HCT116 (cell line): ENCODE results near the gene ASMTL. TPM values are rescaled to one million over a fixed set of nuclear protein-coding genes. Genes with fewer than 3 reads are reported as not detected.

ENCODE experiments used
- ATAC-seq: fragments of 200-7000 bp; cut with Tn5 transposase; 2 replicates; pipeline ENCODE4 v1.9.1; 2020; ENCODE audit warnings: mild to moderate bottlenecking, moderate library complexity
- BruUV-seq: library from RNA; stranded (reverse); fragments of 400-500 nt; replicated peaks from 2 replicates; lab custom pipeline; 2021; lab: Mats Ljungman, UMichigan
- CTCF ChIA-PET: fragments of 300-600 bp; sonication (Branson Sonifier 250); formaldehyde crosslinking; loops from one replicate; lab custom pipeline; 2021; ENCODE audit warnings: antibody characterized with exemption; lab: Charles Lee
- POLR2A ChIA-PET: fragments of 300-600, 350-600 bp; sonication (Branson Sonifier 250); formaldehyde crosslinking; loops from one replicate; lab custom pipeline; 2021; ENCODE audit warnings: antibody characterized with exemption; lab: Charles Lee
- RAD21 ChIA-PET, 2 experiments: fragments of 300-600 bp; sonication (Branson Sonifier 250); formaldehyde crosslinking; loops; one replicate each; lab custom pipeline; 2023; ENCODE audit warnings: low total read pairs in 2 of 2; ENCODE audit not compliant: uncharacterized antibody in 2 of 2, unreplicated experiment in 2 of 2, low non-redundant PET in 1 of 2; lab: Charles Lee
- DNase-seq: peaks from one replicate; pipeline ENCODE4 v3.0.0-alpha.2; 2010; ENCODE audit warnings: low read depth, low spot score
- H2AFZ ChIP-seq: fragments of 200-600 bp; shearing (Covaris generic), sonication (generic); 2 replicates; pipeline ENCODE4 v1.6.1; 2017; ENCODE audit warnings: low read depth, mixed run types, mixed read lengths, antibody characterized with exemption, low read length; ENCODE audit not compliant: poor library complexity, severe bottlenecking
- H3K27ac ChIP-seq: 2 replicates; pipeline ENCODE4 v1.5.1; 2012; ENCODE audit warnings: low read depth, low read length
- H3K27me3 ChIP-seq: fragments of 200-600 bp; sonication (generic); 2 replicates; pipeline ENCODE4 v1.6.1; 2016; ENCODE audit warnings: mixed run types, low read length, mixed read lengths; ENCODE audit not compliant: insufficient read depth
- H3K36me3 ChIP-seq, 2 experiments: fragments of 200-500 bp in 1 of 2; fragments of 200-600 bp in 1 of 2; sonication (Bioruptor generic) in 1 of 2; sonication (generic) in 1 of 2; 2 replicates each; pipeline versions ENCODE4 v1.5.1 to v1.6.1; 2014 to 2016; ENCODE audit warnings: low read length in 2 of 2, inconsistent platforms in 1 of 2, mixed read lengths in 1 of 2, mixed run types in 1 of 2; ENCODE audit not compliant: insufficient read depth in 2 of 2, control insufficient read depth in 1 of 2
- H3K4me1 ChIP-seq, 2 experiments: fragments of 200-600 bp in 1 of 2; sonication (generic) in 1 of 2; 2 replicates each; pipeline versions ENCODE4 v1.5.1 to v1.6.1; 2012 to 2017; ENCODE audit warnings: low read length in 2 of 2, inconsistent platforms in 1 of 2, mild to moderate bottlenecking in 1 of 2, mixed read lengths in 1 of 2, mixed run types in 1 of 2, moderate library complexity in 1 of 2; ENCODE audit not compliant: insufficient read depth in 2 of 2, control insufficient read depth in 1 of 2
- H3K4me2 ChIP-seq: fragments of 200-600 bp; sonication (generic); 2 replicates; pipeline ENCODE4 v1.6.1; 2017; ENCODE audit warnings: mixed run types, low read length, mixed read lengths
- H3K4me3 ChIP-seq, 2 experiments: fragments of 200-600 bp in 1 of 2; sonication (generic) in 1 of 2; replicated peaks in 1 of 2; 2 replicates each; pipeline ENCODE4 v1.5.1; 2011 to 2016; ENCODE audit warnings: low read length in 2 of 2, control low read depth in 1 of 2, low read depth in 1 of 2, mild to moderate bottlenecking in 1 of 2, mixed read lengths in 1 of 2, mixed run types in 1 of 2
- H3K79me2 ChIP-seq: fragments of 200-600 bp; sonication (generic); 2 replicates; pipeline ENCODE4 v1.6.1; 2017; ENCODE audit warnings: mild to moderate bottlenecking, mixed run types, low read length, moderate library complexity, mixed read lengths; ENCODE audit not compliant: insufficient read depth
- H3K9ac ChIP-seq: fragments of 200-600 bp; sonication (generic); 2 replicates; pipeline ENCODE4 v1.6.1; 2016; ENCODE audit warnings: low read length, mixed read lengths
- H3K9me2 ChIP-seq: fragments of 200-600 bp; sonication (generic), shearing (Covaris generic); 2 replicates; pipeline ENCODE4 v1.6.1; 2017; ENCODE audit warnings: mixed run types, mild to moderate bottlenecking, moderate library complexity; ENCODE audit not compliant: insufficient read depth
- H3K9me3 ChIP-seq, 2 experiments: fragments of 200-500 bp in 1 of 2; fragments of 200-600 bp in 1 of 2; sonication (Bioruptor generic) in 1 of 2; sonication (generic) in 1 of 2; 2 replicates each; pipeline ENCODE4 v1.6.1; 2014 to 2017; ENCODE audit warnings: low read length in 2 of 2, mixed read lengths in 2 of 2, inconsistent platforms in 1 of 2, low read depth in 1 of 2, mild to moderate bottlenecking in 1 of 2, mixed run types in 1 of 2, moderate library complexity in 1 of 2; ENCODE audit not compliant: control insufficient read depth in 1 of 2, insufficient read depth in 1 of 2
- H4K20me1 ChIP-seq: fragments of 200-600 bp; sonication (generic), shearing (Covaris generic); 2 replicates; pipeline ENCODE4 v1.6.1; 2017; ENCODE audit warnings: mixed run types, mild to moderate bottlenecking, moderate library complexity; ENCODE audit not compliant: insufficient read depth
- EGR1 ChIP-seq: IDR thresholded peaks from 2 replicates; pipeline ENCODE4 v1.6.1; 2012; ENCODE audit warnings: low read depth
- EZH2 ChIP-seq: fragments of 200-600 bp; sonication (generic); IDR thresholded peaks from 2 replicates; pipeline ENCODE4 v1.6.1; 2017; ENCODE audit warnings: antibody characterized with exemption, mixed run types
- SIN3A ChIP-seq: IDR thresholded peaks from 2 replicates; pipeline ENCODE4 v1.6.1; 2012; ENCODE audit warnings: low read depth
- SP1 ChIP-seq: IDR thresholded peaks from 2 replicates; pipeline ENCODE4 v1.6.1; 2012; ENCODE audit warnings: low read depth
- intact Hi-C: fragments of 100-400 bp; cut with micrococcal nuclease; formaldehyde crosslinking; loops from 2 replicates; pipeline ENCODE4 v1.10.0; 2022
- total RNA-seq: library from RNA; stranded (reverse); gene quantifications from one replicate; pipeline ENCODE4 v1.2.1, GENCODE V29; 2021; ENCODE audit not compliant: unreplicated experiment
- TF ChIP-seq, protein P1 (sequence below): IDR thresholded peaks from 2 replicates; pipeline ENCODE4 v1.6.1; 2012
- TF ChIP-seq, protein P2 (sequence below): IDR thresholded peaks from 2 replicates; pipeline ENCODE4 v1.6.1; 2012; ENCODE audit warnings: low read depth
- TF ChIP-seq, protein P3 (sequence below), 3 experiments: fragments of 200-600 bp in 1 of 3; sonication (generic) in 1 of 3; IDR thresholded peaks in 2 of 3; conservative IDR thresholded peaks in 1 of 3; 2 replicates each; pipeline ENCODE4 v1.5.1; 2012 to 2017; ENCODE audit warnings: low read depth in 2 of 3, low read length in 2 of 3, antibody characterized with exemption in 1 of 3, borderline replicate concordance in 1 of 3, control low read depth in 1 of 3, mild to moderate bottlenecking in 1 of 3, mixed read lengths in 1 of 3, mixed run types in 1 of 3, moderate library complexity in 1 of 3; ENCODE audit not compliant: insufficient read depth in 1 of 3
- TF ChIP-seq, protein P4 (sequence below): IDR thresholded peaks from 2 replicates; pipeline ENCODE4 v1.6.1; 2011; ENCODE audit warnings: mild to moderate bottlenecking, low read length, moderate library complexity; ENCODE audit not compliant: insufficient replicate concordance; ENCODE audit errors: extremely low read depth

Gene ASMTL
- total RNA-seq, 1 experiment from 2014 or later = 59.6 TPM

DNA sequence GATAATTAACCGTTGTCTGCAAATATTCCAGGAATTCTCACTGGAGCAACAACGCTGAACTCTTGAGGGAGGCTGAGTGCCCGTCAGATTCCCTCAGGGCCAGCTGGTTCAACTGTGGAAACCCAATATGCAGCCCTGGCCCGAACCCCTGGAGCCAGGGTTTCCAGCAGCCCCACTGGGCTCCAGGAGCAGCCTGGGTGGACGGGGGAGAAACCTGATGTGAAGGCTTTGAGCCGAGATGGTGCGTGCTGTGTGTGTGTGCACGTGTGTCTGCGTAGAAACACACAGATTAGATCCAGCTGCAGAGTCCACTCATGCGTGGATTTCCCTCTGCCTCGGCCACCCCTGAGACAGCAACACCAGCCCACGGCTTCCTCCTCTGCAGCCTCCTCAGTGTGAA lies 41.4 kb downstream of the ASMTL start:
- Histone ChIP-seq H3K9me2 (no peaks in the 10 kb centered on the region), H3K36me3 (peaks cover 2 to 18% of the 10 kb centered on the region in 2 experiments; a peak in 2 of 4 replicates), H3K9me3 (no peaks in the 10 kb centered on the region), H3K4me2 (no peak overlapping the region), H3K27ac (no peak overlapping the region), H3K79me2 (no peaks in the 10 kb centered on the region), H4K20me1 (no peaks in the 10 kb centered on the region), H3K27me3 (no peaks in the 10 kb centered on the region), H3K9ac (no peak overlapping the region), H3K4me1 (no peaks in the 10 kb centered on the region), H2AFZ (no peak overlapping the region), H3K4me3 (no peak overlapping the region)
- CTCF ChIA-PET = no interaction called here
- no peak for TF ChIP-seq EGR1
- TF ChIP-seq, protein P1, sequence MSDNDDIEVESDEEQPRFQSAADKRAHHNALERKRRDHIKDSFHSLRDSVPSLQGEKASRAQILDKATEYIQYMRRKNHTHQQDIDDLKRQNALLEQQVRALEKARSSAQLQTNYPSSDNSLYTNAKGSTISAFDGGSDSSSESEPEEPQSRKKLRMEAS = no peak
- TF ChIP-seq SIN3A = no peak
- no peak for TF ChIP-seq SP1
- TF ChIP-seq, protein P2, sequence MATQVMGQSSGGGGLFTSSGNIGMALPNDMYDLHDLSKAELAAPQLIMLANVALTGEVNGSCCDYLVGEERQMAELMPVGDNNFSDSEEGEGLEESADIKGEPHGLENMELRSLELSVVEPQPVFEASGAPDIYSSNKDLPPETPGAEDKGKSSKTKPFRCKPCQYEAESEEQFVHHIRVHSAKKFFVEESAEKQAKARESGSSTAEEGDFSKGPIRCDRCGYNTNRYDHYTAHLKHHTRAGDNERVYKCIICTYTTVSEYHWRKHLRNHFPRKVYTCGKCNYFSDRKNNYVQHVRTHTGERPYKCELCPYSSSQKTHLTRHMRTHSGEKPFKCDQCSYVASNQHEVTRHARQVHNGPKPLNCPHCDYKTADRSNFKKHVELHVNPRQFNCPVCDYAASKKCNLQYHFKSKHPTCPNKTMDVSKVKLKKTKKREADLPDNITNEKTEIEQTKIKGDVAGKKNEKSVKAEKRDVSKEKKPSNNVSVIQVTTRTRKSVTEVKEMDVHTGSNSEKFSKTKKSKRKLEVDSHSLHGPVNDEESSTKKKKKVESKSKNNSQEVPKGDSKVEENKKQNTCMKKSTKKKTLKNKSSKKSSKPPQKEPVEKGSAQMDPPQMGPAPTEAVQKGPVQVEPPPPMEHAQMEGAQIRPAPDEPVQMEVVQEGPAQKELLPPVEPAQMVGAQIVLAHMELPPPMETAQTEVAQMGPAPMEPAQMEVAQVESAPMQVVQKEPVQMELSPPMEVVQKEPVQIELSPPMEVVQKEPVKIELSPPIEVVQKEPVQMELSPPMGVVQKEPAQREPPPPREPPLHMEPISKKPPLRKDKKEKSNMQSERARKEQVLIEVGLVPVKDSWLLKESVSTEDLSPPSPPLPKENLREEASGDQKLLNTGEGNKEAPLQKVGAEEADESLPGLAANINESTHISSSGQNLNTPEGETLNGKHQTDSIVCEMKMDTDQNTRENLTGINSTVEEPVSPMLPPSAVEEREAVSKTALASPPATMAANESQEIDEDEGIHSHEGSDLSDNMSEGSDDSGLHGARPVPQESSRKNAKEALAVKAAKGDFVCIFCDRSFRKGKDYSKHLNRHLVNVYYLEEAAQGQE = no peak
- TF ChIP-seq, protein P3, sequence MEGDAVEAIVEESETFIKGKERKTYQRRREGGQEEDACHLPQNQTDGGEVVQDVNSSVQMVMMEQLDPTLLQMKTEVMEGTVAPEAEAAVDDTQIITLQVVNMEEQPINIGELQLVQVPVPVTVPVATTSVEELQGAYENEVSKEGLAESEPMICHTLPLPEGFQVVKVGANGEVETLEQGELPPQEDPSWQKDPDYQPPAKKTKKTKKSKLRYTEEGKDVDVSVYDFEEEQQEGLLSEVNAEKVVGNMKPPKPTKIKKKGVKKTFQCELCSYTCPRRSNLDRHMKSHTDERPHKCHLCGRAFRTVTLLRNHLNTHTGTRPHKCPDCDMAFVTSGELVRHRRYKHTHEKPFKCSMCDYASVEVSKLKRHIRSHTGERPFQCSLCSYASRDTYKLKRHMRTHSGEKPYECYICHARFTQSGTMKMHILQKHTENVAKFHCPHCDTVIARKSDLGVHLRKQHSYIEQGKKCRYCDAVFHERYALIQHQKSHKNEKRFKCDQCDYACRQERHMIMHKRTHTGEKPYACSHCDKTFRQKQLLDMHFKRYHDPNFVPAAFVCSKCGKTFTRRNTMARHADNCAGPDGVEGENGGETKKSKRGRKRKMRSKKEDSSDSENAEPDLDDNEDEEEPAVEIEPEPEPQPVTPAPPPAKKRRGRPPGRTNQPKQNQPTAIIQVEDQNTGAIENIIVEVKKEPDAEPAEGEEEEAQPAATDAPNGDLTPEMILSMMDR (IDR thresholded peaks at IDR 0.05 in 2 of 3, conservative IDR thresholded peaks at IDR 0.05 in 1 of 3; ENCODE audit: borderline replicate concordance in 1 of 3, insufficient read depth in 1 of 3, low read depth in 2 of 3, low read length in 2 of 3) = no peak
- TF ChIP-seq, protein P4, sequence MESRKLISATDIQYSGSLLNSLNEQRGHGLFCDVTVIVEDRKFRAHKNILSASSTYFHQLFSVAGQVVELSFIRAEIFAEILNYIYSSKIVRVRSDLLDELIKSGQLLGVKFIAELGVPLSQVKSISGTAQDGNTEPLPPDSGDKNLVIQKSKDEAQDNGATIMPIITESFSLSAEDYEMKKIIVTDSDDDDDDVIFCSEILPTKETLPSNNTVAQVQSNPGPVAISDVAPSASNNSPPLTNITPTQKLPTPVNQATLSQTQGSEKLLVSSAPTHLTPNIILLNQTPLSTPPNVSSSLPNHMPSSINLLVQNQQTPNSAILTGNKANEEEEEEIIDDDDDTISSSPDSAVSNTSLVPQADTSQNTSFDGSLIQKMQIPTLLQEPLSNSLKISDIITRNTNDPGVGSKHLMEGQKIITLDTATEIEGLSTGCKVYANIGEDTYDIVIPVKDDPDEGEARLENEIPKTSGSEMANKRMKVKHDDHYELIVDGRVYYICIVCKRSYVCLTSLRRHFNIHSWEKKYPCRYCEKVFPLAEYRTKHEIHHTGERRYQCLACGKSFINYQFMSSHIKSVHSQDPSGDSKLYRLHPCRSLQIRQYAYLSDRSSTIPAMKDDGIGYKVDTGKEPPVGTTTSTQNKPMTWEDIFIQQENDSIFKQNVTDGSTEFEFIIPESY = no peak
- TF ChIP-seq EZH2 = no peak
- intact Hi-C loops = no loop called here
- ATAC-seq (no peak), DNase-seq (no peak)
- POLR2A ChIA-PET = no interaction called here
- RAD21 ChIA-PET = no interaction called here
- no TSS peak for BruUV-seq
